ENCODE results near the gene MYO18B.

Gene MYO18B

DNA sequence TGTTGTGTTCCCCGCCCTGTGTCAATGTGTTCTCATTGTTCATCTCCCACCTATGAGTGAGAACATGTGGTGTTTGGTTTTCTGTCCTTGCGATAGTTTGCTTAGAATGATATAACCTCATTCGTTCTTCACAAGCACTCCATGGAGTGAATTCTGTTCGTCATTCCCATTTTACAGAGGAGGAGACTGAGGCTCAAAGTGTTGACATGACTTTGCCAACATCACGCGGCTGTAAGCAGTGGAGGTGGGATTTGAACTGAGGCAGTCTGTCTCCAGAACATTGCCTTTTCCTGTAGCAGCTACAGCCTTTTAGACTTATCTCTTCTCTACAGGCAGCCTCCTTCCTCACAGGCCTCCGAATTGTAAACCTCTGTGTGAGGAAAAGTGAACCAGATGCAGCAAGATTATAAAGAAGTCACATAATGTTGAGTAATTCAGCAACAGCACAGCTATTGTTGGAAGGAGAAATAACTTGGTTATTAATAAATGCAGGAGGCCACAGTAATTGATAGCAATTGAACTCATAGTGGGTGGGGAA lies 74.6 kb downstream of the MYO18B start:
- TF ChIP-seq ZFX (IDR thresholded peaks at IDR 0.05) = no peak
- TF ChIP-seq, protein P1, sequence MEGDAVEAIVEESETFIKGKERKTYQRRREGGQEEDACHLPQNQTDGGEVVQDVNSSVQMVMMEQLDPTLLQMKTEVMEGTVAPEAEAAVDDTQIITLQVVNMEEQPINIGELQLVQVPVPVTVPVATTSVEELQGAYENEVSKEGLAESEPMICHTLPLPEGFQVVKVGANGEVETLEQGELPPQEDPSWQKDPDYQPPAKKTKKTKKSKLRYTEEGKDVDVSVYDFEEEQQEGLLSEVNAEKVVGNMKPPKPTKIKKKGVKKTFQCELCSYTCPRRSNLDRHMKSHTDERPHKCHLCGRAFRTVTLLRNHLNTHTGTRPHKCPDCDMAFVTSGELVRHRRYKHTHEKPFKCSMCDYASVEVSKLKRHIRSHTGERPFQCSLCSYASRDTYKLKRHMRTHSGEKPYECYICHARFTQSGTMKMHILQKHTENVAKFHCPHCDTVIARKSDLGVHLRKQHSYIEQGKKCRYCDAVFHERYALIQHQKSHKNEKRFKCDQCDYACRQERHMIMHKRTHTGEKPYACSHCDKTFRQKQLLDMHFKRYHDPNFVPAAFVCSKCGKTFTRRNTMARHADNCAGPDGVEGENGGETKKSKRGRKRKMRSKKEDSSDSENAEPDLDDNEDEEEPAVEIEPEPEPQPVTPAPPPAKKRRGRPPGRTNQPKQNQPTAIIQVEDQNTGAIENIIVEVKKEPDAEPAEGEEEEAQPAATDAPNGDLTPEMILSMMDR (conservative IDR thresholded peaks at IDR 0.05) = no peak
- no peak overlapping the region for H3K27ac ChIP-seq

DNA sequence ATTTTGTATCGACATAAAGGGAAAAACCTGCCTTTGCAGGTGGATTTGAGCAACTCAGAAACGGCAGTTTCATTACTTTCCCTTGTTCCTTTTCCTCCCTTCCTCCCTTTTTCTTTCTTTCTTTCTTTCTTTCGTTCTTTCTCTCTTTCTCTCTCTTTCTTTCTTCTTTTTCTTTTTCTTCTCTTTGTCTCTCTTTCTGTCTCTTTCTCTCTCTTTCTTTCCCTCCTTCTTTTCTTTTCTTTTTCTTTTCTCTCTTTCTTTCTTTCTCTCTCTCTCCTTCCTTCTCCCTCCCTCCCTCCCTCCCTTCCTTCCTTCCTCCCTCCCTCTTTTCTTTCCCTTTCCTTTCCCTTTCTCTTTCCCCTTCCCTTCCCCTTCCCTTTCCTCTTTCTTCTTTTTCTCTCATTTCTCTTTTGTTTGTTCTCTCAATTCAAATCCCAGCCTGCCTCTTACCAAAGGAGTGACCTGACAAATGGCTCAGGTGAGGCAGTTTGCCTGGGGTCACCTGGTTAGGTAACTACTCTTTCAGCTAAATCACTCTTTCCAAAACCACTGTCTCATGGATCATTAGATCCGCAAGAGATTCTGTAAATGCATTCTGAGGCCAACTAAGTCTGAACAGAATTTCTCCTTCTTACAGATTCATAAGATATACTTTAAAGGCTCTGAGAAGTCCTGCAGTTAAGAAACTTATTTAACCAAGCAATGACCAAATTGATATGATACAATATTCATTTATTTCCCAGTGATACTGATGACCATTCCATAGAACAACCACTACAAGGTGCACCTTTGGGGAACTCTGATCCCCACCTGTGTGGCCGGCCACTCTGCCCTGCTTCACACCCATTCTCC lies 75.3 kb downstream of the MYO18B start:
- H3K27ac ChIP-seq = no peak overlapping the region
- TF ChIP-seq, protein P1 (conservative IDR thresholded peaks at IDR 0.05) = no peak
- no peak for TF ChIP-seq ZFX (IDR thresholded peaks at IDR 0.05)

DNA sequence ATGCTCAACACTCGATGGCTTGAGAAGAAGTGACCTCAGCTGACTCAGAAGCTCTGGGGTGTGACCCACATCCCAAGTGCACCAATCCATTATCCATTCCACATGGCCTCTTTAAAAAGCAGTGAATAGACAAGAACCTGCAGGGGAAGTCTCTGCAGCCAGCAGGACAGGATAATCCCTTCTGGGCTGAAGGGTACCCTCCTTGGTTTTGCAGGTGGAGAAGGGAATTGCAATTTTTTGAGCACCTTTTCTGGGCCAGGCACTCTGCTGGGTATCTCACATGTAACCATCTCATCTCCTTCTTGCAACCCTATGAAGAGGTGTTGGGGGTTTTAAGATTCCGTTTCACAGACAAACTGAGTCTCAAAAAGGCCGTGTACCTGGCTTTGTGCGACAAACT lies 76.6 kb downstream of the MYO18B start:
- TF ChIP-seq ZFX (IDR thresholded peaks at IDR 0.05) = no peak
- TF ChIP-seq, protein P1 (conservative IDR thresholded peaks at IDR 0.05) = no peak

DNA sequence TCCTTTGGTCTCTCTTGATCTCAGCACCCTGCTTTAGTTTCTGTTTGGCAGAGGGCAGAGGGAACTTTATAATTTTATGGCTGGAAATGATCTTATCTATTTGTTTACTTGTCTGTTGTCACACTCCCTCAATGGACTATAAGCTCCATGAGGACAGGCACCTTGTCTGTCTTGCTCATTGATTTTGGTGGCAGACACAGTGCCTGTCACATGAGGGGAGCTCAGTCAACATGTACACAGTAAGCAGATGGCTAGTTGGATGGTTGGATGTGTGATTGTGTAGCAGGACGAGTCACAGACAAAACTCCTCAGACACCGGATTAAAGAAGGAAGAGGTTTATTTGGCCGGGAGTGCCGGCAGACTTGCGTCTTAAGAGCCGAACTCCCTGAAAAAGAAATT lies 80.4 kb downstream of the MYO18B start:
- TF ChIP-seq, protein P1 (conservative IDR thresholded peaks at IDR 0.05) = no peak
- no peak for TF ChIP-seq ZFX (IDR thresholded peaks at IDR 0.05)
- no peak overlapping the region for H3K27ac ChIP-seq

More for the DNA sequence above, 76.6 kb downstream of the MYO18B start:
- H3K27ac ChIP-seq = no peak overlapping the region

DNA sequence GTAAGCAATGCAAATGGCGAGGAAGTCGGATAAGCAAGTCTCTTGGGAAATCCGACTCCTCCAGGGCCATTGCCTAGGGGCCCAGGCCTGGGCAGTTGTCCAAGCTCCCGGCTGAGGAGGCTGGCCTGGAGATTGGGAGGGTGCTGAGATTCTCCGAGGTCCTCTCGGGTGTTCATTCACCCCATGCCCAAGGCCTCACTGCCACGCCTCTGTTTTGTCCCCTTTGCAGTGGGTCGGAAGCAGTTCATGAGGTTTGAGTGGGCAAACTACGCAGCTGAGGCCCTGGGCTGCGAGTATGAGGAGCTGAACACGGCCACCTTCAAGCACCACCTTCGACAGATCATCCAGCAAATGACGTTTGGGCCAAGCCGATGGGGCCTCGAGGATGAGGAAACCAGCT lies 81.3 kb downstream of the MYO18B start:
- no peak for TF ChIP-seq ZFX (IDR thresholded peaks at IDR 0.05)
- TF ChIP-seq, protein P1 (conservative IDR thresholded peaks at IDR 0.05) = no peak
- no peak overlapping the region for H3K27ac ChIP-seq

DNA sequence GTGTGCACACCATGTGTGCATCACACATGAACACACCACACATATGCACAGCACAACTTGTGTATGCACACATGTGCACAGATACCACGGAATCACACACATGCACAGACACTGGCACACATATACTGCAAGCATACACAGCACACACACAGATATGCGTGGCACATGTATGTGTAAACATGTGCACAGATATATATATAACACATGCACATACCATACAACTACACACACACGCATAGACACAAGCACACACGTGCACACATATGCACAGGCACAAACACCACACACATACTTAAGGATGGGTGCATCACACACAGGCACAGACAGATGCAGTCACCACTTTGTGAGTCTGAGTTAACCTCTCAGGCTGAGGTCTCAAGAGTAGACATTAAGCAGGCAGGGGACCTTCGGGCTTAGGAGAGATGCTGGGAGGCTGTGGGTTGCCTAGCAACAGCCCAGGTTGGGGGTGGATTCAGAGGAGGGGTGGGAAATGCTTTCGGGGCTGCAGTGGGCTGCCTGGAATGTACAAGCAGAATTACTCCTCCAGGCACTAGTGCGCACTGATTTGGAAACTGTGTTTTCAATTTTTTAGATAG lies 82.9 kb downstream of the MYO18B start:
- H3K27ac ChIP-seq = no peak overlapping the region
- TF ChIP-seq ZFX (IDR thresholded peaks at IDR 0.05) = no peak
- TF ChIP-seq, protein P1 (conservative IDR thresholded peaks at IDR 0.05) = no peak

DNA sequence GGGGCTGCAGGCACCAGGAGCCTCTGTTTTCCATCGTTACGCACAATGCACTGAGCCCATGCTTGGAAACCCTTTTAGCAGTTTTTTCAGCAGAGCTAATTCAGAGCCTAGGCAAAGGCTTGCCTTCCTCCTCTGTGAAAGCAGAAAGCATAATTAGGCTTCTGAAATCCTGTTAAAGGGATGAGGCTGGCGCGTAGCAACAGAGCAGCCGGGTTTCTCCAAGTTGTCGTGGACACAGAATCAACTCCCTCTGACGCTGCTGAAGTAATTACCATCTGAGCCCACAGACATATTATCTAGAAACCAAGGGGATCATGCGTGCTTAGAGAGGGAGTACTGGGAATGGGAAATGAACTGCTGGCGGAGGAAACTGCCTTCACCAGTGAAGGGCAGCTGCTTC lies 85.4 kb downstream of the MYO18B start:
- TF ChIP-seq ZFX (IDR thresholded peaks at IDR 0.05) = no peak
- TF ChIP-seq, protein P1 (conservative IDR thresholded peaks at IDR 0.05) = no peak
- H3K27ac ChIP-seq = no peak overlapping the region

Measured in C4-2B (cell line).